ENCODE data around the gene DLX5.

The DLX5 gene

DNA sequence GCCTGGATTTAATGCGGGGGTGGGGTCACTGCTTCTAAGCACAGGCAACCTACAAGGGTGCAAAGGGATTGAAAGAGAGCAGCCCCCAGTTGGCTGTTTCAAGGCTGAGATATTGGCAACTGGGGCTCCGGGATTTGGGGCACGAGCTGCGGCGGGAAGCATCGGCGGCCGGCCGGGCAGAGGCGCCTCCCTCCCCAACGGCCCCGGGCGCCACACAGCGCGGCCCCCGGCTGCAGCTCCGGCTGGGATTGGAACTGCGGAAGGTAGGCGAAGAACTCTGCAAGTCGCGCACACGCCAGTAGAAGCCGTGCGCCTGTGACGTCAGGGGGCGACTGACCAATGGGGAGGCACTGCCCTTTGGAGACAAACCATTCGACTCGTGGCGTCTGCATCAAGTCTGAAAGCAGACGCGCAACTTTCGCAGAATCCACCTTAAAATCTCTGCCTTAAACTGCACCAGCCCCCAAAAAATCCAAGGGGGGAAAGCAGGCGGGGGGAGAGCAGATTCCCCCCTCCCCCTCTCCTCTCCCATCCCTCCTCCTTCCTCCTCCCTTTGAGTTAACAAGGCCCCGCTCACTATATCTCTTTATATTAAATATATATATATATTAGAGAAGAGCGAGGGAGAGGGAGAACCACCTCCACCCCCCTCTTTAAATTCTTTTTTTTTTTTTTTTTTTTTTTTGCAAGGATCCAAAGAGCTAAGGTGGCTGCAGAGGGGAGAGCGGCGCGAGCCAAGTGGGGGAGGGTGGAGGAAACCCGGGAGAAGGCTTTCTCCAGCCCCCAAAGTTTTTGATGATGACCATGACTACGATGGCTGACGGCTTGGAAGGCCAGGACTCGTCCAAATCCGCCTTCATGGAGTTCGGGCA lies 19.2 kb downstream of the DLX5 start, which contains the start of gene DLX6:
TSS of gene DLX6 (plus strand) at position 371 of the 872 bp plus-strand sequence. CDS start at position 796, 425 bp downstream.
- H3K27ac Mint-ChIP-seq = no peak within 1 kb of the TSS
- no peaks in the 10 kb centered on the region for H3K36me3 Mint-ChIP-seq (ENCODE audit: insufficient read depth)
- peaks cover 5 to 10% of the 10 kb centered on the region in 2 donors for H3K4me1 Mint-ChIP-seq (ENCODE audit: low read depth in 2 of 2)
- DNase-seq (no peak), ATAC-seq (replicated peaks) (peak; percentile 8)
- no peaks in the 10 kb centered on the region for H3K9me3 Mint-ChIP-seq
- H3K27me3 Mint-ChIP-seq = peaks cover 75 to 92% of the 10 kb centered on the region in 2 donors
- peak within 1 kb of the TSS; percentile 70 to 82 for H3K4me3 Mint-ChIP-seq

DNA sequence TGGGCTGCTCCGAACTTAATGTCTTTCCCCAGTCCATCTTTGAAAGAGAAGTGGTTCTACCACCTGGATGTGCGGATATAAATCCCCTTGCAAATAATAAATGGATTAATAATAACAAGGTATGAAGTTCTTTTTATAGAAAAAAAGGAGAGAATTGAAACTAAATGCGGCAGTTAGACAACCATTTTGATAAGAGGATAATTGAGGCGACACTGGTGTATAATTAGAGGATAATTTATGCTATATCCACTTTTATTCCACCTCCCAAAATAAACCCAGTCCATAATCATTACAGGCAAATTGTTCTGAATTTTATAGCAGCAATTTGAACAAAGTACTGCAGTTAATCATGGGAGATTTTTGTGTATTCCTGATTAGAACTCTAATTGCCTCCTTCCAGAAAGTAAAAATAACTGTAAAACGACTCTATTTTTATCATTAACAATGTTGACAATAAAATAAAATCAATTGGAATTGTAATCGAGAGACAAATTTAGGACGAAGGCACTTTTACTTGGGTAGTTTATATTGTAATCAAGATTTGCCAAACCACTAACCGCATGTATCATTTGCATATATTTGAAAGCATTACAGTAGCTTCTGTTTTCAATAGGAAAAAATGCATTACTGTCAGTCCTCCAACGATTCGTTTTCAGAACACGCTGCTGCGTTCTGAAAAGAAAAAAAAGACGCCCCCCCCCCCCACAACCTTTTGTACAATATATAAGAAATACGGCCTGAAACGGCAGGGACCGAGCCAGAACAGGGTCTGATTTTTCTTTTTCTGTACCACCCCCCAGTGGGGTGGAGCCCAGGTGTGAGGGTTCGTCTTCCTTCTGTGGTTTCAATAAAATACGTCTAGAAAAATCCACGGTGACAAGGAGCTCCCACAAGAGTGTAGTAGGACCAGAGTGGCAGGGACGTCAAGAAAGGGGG lies 20.1 kb downstream of the DLX5 start:
- Mint-ChIP-seq H3K9me3 (no peaks in the 10 kb centered on the region), H3K36me3 (ENCODE audit: insufficient read depth) (no peaks in the 10 kb centered on the region), H3K27ac (no peak overlapping the region), H3K4me3 (peak overlapping the region; percentile 70 to 82), H3K27me3 (peaks cover 75 to 92% of the 10 kb centered on the region in 2 donors), H3K4me1 (ENCODE audit: low read depth in 2 of 2) (peaks cover 5 to 10% of the 10 kb centered on the region in 2 donors)
- ATAC-seq (replicated peaks) (no peak), DNase-seq (no peak)

DNA sequence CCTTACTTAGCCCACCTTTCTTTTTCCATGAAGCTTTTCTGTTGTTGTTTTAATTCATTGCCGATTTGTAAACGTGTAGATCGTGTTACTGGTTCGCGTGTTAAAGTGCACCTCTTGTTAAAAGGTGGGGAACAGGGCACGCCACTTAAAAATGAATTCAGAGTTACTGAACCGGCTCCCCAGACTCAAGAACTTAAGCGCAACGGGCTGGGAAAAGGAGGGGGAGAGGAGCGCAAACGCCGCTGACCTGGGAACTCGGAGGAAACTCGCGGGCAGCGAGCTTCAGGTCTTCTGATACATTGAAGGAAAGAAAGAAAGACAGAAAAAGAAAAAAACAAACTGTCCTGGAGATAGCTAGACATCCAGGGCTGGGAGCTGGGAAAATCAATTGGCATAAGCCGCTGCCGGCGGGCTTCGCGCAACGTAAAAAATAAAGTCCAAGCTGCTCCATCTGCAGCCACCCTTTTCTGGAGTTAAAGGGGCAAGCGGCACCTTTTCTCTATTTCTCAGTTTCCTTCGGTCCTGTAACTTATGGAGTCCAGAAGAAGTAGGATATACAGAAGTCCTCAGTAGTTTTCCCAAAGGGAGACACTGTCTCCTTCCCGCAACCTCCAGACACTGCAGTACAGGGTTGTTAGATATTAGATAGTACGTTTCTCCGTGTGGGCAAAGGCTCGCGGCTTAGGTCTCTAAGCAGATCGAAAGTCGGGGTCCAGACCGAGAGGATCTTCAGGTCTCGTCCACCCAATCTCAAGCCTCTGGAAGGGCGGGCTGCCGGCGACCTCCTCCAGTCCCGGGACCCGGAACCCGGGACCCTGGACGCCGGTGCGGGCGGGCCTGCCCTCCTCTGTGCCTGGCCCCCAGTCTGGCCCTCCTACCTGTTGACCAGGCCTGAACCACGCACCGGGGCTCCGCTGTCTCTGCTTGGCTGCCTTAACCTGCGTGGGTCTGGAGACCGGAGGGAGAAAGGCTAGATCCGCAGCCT lies 21.1 kb downstream of the DLX5 start:
- no peak overlapping the region for H3K27ac Mint-ChIP-seq
- H3K27me3 Mint-ChIP-seq = peaks cover 75 to 92% of the 10 kb centered on the region in 2 donors
- H3K4me3 Mint-ChIP-seq = peak overlapping the region; percentile 70 to 82
- ATAC-seq (replicated peaks) (no peak), DNase-seq (no peak)
- peaks cover 5 to 10% of the 10 kb centered on the region in 2 donors for H3K4me1 Mint-ChIP-seq (ENCODE audit: low read depth in 2 of 2)
- H3K36me3 Mint-ChIP-seq (ENCODE audit: insufficient read depth) = no peaks in the 10 kb centered on the region
- H3K9me3 Mint-ChIP-seq = no peaks in the 10 kb centered on the region

DNA sequence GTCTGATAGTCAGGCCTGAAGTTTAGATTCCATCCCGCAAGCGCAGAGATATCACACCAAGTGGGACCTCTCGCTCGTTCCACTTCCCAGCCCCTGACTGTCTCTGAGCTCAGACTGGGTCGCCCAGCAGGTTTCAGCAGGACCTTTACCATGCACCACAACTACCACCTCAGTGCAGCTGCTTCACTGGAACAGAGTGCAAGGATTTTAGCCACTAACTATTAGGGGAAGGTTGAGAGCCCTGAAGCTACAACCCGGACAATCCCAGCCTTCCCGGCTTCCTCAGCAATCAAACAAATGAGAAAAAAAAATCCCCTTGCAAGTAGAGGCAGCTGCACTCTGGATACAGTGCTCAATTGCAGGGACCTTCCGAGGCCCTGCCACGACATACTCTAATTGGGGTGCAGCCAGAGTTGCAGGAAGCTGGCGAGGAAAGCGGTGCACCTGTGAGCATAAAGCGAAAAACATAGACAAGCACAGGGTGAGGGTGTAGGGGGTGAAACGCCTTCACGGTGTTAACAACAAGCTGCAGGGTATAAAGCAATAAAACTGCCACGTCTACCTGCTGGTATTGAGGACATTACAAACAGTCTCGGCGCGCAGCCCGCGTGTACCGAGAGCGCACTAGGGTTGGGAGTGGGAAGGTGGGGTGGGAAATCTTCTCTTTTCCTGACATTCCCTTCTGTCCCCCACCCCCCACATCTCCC lies 21.9 kb downstream of the DLX5 start:
- Mint-ChIP-seq H3K4me1 (ENCODE audit: low read depth in 2 of 2) (peaks cover 5 to 10% of the 10 kb centered on the region in 2 donors), H3K4me3 (peak overlapping the region in 1 of 2 donors; percentile 14), H3K27ac (no peak overlapping the region), H3K36me3 (ENCODE audit: insufficient read depth) (no peaks in the 10 kb centered on the region), H3K9me3 (no peaks in the 10 kb centered on the region), H3K27me3 (peaks cover 75 to 92% of the 10 kb centered on the region in 2 donors)
- ATAC-seq (replicated peaks) = no peak
- no peak for DNase-seq

DNA sequence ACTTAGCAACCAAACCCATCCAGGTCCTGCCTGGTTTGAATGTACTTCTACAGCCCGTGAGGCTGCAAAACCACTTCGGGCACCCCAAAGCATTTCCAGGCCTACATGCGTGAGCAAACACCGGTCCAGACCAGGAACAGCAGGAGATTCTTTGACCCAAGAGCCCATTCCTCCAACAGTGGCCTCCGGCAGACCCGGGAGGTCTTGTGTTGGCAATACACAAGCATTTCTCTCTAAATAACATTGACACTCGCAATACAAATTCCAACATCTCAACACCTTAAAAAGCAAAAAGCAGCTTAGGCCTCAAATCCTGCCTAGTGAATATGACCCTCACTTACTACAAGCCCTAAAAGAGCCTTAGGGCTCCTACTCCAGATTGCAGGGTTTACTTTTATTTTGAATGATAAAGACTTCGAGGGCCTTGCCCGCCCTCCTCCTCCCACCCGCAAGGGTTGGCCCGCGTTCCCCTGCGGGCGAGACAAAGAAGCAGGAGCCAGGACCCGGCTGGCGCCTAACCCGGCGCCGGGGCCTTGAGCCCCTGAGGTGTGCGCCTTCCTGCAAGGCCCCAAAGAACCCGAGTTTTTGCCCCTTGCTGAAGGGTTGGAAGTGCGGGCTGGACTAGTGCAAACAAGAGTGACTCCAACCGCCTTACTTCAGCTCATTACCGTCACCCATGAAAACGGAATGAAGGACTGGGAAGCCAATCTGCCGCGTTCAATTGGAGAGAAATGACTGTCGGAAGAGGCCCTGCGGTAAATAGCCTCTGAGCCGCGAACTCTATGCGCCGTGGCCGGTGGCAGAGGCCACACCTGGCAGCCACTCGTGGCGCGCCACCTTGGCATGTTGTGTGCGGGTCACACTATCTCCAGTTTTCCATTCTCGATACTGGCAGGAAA lies 22.7 kb downstream of the DLX5 start:
- H3K36me3 Mint-ChIP-seq (ENCODE audit: insufficient read depth) = no peaks in the 10 kb centered on the region
- H3K4me3 Mint-ChIP-seq = no peak overlapping the region
- peaks cover 75 to 92% of the 10 kb centered on the region in 2 donors for H3K27me3 Mint-ChIP-seq
- no peak overlapping the region for H3K27ac Mint-ChIP-seq
- DNase-seq (no peak), ATAC-seq (replicated peaks) (no peak)
- no peaks in the 10 kb centered on the region for H3K9me3 Mint-ChIP-seq
- peaks cover 4 to 9% of the 10 kb centered on the region in 2 donors for H3K4me1 Mint-ChIP-seq (ENCODE audit: low read depth in 2 of 2)

DNA sequence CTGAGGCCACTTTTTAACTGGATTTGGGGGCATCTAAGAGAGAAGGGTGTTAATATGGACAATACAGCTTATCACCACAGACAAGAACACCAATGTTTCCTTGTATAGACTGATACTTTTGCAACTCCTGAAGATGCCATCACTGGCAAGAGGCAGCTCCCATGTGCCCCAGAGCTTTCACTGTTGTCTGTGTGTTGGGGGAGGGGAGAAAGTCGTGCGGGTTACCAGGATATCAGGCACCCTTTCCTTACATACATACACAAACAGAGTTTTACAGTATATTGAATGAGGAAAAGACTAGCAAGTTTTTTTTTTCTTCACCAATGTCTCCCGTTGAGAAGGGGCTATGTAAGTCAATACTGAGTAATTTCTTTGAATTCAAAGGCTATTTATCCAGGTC lies 23.4 kb downstream of the DLX5 start:
- Mint-ChIP-seq H3K27me3 (peaks cover 77 to 92% of the 10 kb centered on the region in 2 donors), H3K36me3 (ENCODE audit: insufficient read depth) (no peaks in the 10 kb centered on the region), H3K4me1 (ENCODE audit: low read depth in 2 of 2) (peaks cover 0 to 5% of the 10 kb centered on the region in 2 donors)

DNA sequence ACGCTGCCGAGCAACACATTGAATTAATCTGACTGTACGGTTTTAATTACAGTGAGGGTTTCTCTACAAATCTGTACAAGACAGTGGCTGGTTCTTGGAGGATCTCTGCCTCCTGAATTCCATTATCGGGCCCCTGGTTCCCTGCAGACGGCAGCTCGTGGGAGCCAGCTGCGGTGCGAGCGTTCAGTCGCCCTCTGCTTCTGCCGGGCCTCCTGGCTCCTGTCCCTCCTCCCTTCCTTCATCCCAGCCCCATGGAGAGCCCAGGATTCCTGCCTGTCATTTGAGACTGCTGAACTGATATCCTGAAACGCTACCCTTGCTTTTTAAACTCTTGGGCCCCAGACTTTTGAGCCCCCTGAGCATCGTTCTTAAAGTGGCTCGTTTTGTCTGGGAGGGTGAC lies 25.9 kb downstream of the DLX5 start:
- Mint-ChIP-seq H3K9me3 (peaks cover 0 to 2% of the 10 kb centered on the region in 2 donors), H3K27ac (no peak overlapping the region), H3K36me3 (ENCODE audit: insufficient read depth) (no peaks in the 10 kb centered on the region), H3K4me3 (no peak overlapping the region), H3K27me3 (peaks cover 94 to 100% of the 10 kb centered on the region in 2 donors), H3K4me1 (ENCODE audit: low read depth in 2 of 2) (peaks cover 0 to 3% of the 10 kb centered on the region in 2 donors)
- DNase-seq (no peak), ATAC-seq (replicated peaks) (no peak)

More for the DNA sequence above, 23.4 kb downstream of the DLX5 start:
- peaks cover 0 to 2% of the 10 kb centered on the region in 2 donors for H3K9me3 Mint-ChIP-seq
- no peak overlapping the region for H3K4me3 Mint-ChIP-seq
- DNase-seq (no peak), ATAC-seq (replicated peaks) (no peak)
- no peak overlapping the region for H3K27ac Mint-ChIP-seq

DNA sequence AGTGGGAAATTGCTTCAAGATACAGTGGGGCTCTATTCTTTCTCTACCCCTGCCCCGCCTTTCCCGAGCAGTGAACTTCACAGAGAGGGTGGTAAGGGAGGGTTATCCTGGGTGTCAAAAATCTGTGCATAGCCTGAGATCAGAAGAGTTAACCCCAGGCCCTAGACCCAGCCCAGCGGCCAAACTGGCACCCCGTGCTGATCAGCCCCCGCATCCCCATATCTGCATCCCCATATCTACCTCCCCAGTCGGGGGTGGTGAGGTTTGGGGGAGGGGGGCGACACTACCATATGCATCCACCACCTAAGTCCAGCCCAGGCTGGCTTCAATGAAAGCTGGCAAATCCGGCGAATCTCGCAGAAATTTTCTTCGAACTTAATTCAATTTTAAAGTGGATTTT lies 26.3 kb downstream of the DLX5 start:
- Mint-ChIP-seq H3K36me3 (ENCODE audit: insufficient read depth) (no peaks in the 10 kb centered on the region), H3K27ac (no peak overlapping the region), H3K9me3 (peaks cover 0 to 2% of the 10 kb centered on the region in 2 donors), H3K27me3 (peaks cover 96 to 100% of the 10 kb centered on the region in 2 donors), H3K4me3 (no peak overlapping the region), H3K4me1 (ENCODE audit: low read depth in 2 of 2) (peaks cover 0 to 2% of the 10 kb centered on the region in 2 donors)
- no peak for DNase-seq
- ATAC-seq (replicated peaks) = no peak

DNA sequence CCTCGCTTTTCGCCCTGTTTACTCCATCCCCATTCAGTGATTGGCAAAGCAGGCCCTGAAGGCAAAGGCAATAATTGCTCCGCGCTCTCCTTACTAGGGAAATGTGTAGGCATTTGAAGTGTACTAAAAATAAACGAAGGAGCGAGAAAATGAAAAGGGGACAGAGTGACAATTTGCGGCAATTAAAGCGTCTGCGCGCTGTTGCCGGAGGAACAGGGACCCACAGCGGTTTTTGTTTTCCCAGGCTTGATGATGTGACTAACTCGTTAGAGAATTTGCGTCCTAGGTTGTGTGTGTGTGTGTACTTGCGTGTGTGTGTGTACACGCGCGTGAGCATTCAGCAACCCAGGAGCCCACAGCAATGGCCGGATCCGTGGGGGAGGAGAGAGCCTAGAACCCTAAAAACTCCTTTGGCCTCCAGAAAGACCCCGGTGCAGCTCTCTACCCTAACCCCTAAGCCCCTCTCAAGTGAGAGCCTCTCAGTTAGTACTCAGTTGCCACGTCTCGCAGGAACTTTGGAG lies 27.1 kb downstream of the DLX5 start:
- peaks cover 0 to 2% of the 10 kb centered on the region in 2 donors for H3K9me3 Mint-ChIP-seq
- H3K27ac Mint-ChIP-seq = no peak overlapping the region
- peaks cover 96 to 100% of the 10 kb centered on the region in 2 donors for H3K27me3 Mint-ChIP-seq
- no peaks in the 10 kb centered on the region for H3K4me1 Mint-ChIP-seq (ENCODE audit: low read depth in 2 of 2)
- ATAC-seq (replicated peaks) (no peak), DNase-seq (no peak)
- H3K36me3 Mint-ChIP-seq (ENCODE audit: insufficient read depth) = peaks cover 3% of the 10 kb centered on the region
- H3K4me3 Mint-ChIP-seq = no peak overlapping the region

DNA sequence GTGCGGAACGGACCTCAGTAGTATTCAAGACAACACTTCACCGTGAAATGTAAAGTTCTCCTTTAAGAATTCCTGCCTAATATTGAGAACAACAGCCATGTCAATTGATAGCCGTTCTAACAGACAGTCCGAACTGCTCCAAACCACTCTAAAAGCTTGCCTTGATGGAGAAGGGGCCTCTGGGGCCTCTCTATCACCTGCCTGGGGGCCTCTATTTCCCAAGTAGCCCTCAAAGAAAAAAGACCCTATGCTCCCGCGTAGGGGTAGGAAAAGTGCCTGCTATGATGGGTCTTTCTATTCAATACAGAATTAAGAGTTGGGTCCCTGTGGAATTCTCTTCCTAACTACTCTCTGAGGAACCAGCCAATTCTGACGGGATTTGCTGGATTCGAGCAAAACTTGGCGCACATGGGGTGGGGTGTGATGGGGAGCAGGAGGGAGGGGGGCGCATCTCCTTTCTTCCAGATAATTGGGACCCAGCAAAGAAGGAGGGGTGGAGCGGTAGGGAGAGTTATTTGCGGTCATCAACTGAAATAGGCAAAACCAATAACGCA lies 27.6 kb downstream of the DLX5 start:
- Mint-ChIP-seq H3K27me3 (peaks cover 96 to 100% of the 10 kb centered on the region in 2 donors), H3K4me1 (ENCODE audit: low read depth in 2 of 2) (peaks cover 0 to under 1% of the 10 kb centered on the region in 2 donors), H3K27ac (no peak overlapping the region), H3K9me3 (peaks cover 0 to 2% of the 10 kb centered on the region in 2 donors), H3K36me3 (ENCODE audit: insufficient read depth) (peaks cover 4% of the 10 kb centered on the region), H3K4me3 (no peak overlapping the region)
- no peak for DNase-seq
- no peak for ATAC-seq (replicated peaks)
